ELR (cell line): Measurements from ENCODE around the gene CDS2.

ENCODE experiments used
- DNase-seq: peaks from one replicate; pipeline ENCODE4 v3.0.0-alpha.2; 2015; ENCODE audit warnings: low read depth

The CDS2 gene

GRCh38 chr20:5212907-5213487, 86.2 kb downstream of the CDS2 start:
- DNase-seq = no peak

GRCh38 chr20:5214826-5215225, 88.0 kb downstream of the CDS2 start:
- no peak for DNase-seq

DNA sequence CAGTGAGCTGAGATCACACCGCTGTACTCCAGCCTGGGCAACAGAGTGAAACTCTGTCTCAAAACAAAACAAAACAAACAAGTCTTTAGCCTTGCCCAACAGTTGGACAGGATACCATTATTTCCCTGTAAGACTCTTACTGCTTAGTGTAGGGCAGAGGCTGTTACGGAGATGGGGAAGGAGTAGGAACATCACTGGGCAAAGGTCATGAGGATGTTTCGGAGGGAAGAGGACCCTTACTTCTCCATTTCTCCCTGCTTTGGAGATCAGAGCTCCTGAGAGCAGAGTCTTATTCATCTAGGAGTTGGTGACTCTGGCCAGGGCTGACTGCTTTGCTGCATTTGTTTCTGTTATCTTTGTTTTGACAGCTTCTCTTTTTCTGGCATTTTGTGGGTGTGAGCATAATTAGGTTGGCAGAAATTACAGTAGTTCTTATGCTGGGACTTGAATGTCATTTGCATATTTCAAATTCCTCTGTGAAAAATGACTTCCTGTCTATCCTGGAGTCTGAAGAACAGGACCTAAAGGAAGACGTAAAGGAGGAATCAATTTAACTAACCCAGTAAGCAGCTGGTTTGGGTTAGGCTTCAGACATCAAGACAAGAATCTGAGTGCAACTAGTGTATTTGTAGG, 89.0 kb downstream of the CDS2 start:
- DNase-seq = no peak

GRCh38 chr20:5216663-5217062, 89.9 kb downstream of the CDS2 start:
- no peak for DNase-seq

DNA sequence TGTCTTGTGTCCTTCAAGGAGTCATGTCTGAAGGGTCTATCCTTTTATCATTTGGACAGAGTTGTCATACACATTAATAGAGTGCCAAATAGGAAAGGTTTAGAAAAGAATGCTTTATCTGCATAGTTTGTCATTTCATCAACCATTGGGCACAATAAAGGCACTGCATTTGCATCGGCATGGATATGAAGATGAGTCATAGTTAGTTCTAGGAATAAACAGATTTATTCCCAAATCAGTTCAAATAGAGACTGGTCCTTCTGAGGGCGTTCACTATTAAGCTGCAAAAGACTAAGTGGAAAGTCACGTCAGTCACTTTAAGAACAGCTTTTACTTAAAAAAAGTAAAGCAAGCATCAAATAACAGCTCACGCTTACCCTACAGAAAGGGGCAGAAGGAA, 90.8 kb downstream of the CDS2 start:
- DNase-seq = no peak

DNA sequence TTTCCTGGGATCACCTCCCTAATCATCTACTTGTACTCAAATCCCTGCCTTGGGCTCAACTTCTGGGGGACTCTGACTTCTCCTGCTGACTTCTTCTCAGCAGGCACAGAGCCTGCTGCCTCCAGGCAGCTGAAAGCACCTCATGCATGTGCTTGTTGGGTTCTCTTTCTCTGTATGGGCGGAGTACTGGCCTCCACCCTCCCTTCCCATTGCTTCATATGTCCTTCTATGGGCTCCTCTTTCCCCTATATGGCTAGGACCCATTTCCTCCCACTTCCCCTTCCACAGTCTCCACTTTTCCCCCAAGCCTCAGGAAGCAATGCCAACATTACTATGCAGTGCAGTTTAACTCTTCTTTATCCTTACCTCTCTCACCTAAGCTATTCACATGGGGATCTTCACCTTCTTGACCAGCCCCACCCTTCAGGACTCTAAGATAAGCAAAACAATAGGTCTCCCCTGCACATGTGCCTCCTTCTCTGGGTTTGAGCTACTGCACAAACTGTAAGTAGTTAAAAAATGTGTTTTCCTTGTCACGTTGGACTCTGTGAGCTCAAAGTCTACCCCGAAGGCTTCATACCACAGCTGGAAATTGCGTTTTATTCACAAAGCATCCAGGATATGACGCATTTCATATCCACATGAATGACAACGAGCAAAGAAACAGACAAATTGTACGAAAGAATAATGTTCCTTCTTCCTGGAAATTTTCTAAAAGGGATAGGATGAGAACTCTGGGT, 93.7 kb downstream of the CDS2 start:
- DNase-seq = peak; percentile 10

DNA sequence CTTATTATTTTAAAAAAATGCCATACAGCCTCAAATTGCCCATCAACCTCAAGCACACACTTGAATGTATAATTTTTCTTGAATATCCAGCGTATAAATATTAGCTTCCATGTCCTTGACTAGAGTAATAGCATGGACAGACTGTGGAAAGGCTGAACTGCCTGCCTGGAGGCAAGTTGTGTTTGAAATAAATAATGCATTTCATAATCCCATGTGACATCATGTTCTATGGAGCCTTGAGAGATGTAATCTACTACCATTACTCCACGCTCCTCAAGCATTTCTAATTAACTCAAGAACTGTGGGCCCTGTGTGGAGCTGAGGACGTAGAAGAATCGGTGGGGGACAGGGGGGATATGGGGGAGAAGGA, 94.2 kb downstream of the CDS2 start:
- DNase-seq = no peak

DNA sequence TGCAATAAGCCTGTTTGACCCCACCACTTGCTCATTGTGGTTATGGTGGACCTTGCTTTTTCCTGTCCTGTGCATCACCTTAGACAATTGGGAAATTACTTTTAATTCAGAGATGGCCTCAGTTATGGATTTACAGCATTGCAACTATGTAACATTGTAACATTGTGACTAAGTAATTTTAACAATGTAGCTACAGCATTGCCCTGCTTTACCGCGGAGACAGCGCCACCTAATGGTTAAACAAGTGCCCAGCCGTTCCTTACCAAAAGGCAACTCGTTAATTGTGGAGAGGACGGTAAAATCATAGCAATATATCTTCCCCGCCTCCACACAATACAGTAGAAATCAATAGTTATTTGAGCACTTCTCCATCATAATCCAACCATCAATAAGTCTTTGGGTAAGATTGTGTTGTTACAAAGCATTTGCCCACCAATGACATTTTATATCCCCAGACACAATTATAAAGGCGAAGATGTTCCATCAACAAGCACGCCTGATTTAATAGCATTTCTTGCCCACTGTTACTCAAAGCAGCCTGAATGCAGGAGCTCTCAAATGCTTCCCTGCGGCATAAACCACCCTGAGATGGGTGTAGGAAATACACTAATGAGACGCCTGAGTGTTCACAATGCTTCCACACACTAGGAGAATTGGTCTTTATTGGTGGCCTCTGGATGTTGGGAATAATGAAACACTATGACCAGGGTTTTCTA, 96.3 kb downstream of the CDS2 start:
- peak; percentile 71 for DNase-seq

GRCh38 chr20:5230544-5230943, 103.7 kb downstream of the CDS2 start:
- DNase-seq = no peak

DNA sequence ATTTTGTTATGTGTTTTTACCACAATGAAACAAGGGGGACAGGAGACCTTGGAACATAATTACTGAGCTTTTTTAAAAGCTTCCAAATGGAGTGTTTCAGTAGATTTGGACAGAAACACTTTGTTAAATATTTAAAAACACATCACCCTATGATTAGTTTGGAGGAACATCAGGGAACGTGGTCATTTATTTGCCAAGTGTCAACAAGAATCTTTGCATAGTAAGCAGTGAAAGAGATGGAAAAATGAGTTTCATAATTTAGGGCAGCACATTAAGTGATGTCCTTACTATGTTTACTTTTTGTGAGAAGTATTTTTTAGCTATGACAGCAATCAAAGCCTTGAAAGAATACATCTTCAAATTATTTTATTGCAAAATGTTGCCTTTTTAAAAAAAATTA, 107.3 kb downstream of the CDS2 start:
- no peak for DNase-seq

GRCh38 chr20:5234978-5235377, 108.2 kb downstream of the CDS2 start:
- DNase-seq = no peak
